Esophagus squamous epithelium (tissue), 5 donors: ENCODE data around the gene C7orf33. TPM values are rescaled to one million over a fixed set of nuclear protein-coding genes. Genes with fewer than 3 reads are reported as not detected.

Experiments
- DNase-seq: peaks from one replicate; lab custom pipeline; 2025; lab: John Stamatoyannopoulos, UW
- H3K27ac ChIP-seq, 4 donors: fragments of 200-600 bp; sonication (generic); one replicate each; pipeline ENCODE4 v1.5.1; 2016 to 2019; ENCODE audit warnings: mild to moderate bottlenecking in 1 of 4
- H3K27me3 ChIP-seq, 4 donors: fragments of 200-600 bp; sonication (generic); 1 replicate in 3 of 4; 2 replicates in 1 of 4; pipeline versions ENCODE4 v1.5.1 to v1.6.0; 2017 to 2021; ENCODE audit warnings: antibody characterized with exemption in 1 of 4
- H3K36me3 ChIP-seq, 3 donors: fragments of 200-600 bp; sonication (generic); one replicate each; pipeline ENCODE4 v1.5.1; 2016 to 2019
- H3K4me1 ChIP-seq, 3 donors: fragments of 200-600 bp; sonication (generic); one replicate each; pipeline ENCODE4 v1.5.1; 2017 to 2019
- H3K4me3 ChIP-seq, 4 donors: fragments of 200-600 bp; sonication (generic); 1 replicate in 3 of 4; 2 replicates in 1 of 4; pipeline ENCODE4 v1.5.1; 2016 to 2019; ENCODE audit warnings: mild to moderate bottlenecking in 2 of 4, moderate library complexity in 1 of 4
- H3K9me3 ChIP-seq, 3 donors: fragments of 200-600 bp; sonication (generic); one replicate each; pipeline ENCODE4 v1.5.1; 2016 to 2019
- CTCF ChIP-seq, 6 experiments: fragments of 450-650 bp in 4 of 6; fragments of 200-600 bp in 2 of 6; sonication (generic) in 2 of 6; IDR thresholded peaks; one replicate each; pipeline ENCODE4 v1.5.1; 2016 to 2019; ENCODE audit warnings: antibody characterized with exemption in 6 of 6, mild to moderate bottlenecking in 4 of 6, moderate library complexity in 4 of 6
- POLR2A ChIP-seq, 4 donors: fragments of 450-650 bp; IDR thresholded peaks; one replicate each; pipeline ENCODE4 v1.6.1; 2017; ENCODE audit warnings: antibody characterized with exemption in 4 of 4, mild to moderate bottlenecking in 4 of 4, moderate library complexity in 3 of 4
- WGBS, 2 donors: methylation state at CpG; one replicate each; pipeline ENCODE4 v1.1.5; 2018; 5-methylcytosine and 5-hydroxymethylcytosine counted together
- intact Hi-C: fragments of 100-400 bp; cut with DNase I; formaldehyde crosslinking; loops from one replicate; pipeline ENCODE4 v1.15.0; 2022
- total RNA-seq, 4 donors: library from RNA; depleted of rRNA; stranded (reverse); fragments of >200 nt; gene quantifications; one replicate each; pipeline ENCODE4 v1.1.0, GENCODE V29; 2016
- donor health status: DM: yes; HTN: yes; CAD: no.

The C7orf33 gene
- total RNA-seq, 4 donors from 2014 or later, result not detected

- H3K27ac ChIP-seq, result no peak overlapping the region
- intact Hi-C loops, result loop anchor here (10.0 kb wide), 1 partner anchor 385 kb away; no protein-coding TSS in a partner anchor
- no peaks in the 10 kb centered on the region for H3K36me3 ChIP-seq
- no peak for DNase-seq
- no peaks in the 10 kb centered on the region for H3K4me1 ChIP-seq
- no peaks in the 10 kb centered on the region for H3K9me3 ChIP-seq
- H3K4me3 ChIP-seq, result no peak overlapping the region
- no peaks in the 10 kb centered on the region for H3K27me3 ChIP-seq
- no peak for TF ChIP-seq POLR2A (IDR thresholded peaks at IDR 0.05)
- 85 to 89% methylated on average over 4 of the region's 4 CpGs for WGBS, 2 donors
Observed at GRCh38 chr7:148579366-148579765, 11.2 kb upstream of the C7orf33 start.

DNA sequence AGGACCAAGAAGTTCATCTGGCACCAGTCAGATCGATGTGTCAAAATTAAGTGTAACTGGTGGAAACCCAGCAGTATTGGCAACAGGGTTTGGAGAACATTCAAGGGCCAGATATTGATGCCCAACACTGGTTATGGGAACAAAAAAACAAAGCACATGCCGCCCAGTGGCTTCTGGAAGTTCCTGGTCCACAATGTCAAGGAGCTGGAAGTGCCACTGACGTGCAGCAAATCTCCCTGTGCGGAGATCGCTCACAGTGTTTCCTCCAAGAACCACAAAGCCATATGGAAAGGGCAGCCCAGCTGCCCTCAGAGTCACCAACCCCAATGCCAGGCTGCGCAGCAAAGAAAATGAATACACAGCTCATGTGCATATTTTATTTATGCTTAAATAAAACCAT is 10.1 kb upstream of the C7orf33 start:
- 73 to 83% methylated on average over 4 to 6 of the region's 6 CpGs for WGBS, 2 donors
- Histone ChIP-seq H3K27me3 (peaks cover 0 to 3% (median 0%) of the 10 kb centered on the region in 4 donors), H3K4me1 (no peaks in the 10 kb centered on the region), H3K9me3 (no peaks in the 10 kb centered on the region), H3K27ac (no peak overlapping the region), H3K36me3 (no peaks in the 10 kb centered on the region), H3K4me3 (no peak overlapping the region)
- no peak for TF ChIP-seq CTCF (IDR thresholded peaks at IDR 0.05)
- TF ChIP-seq POLR2A (IDR thresholded peaks at IDR 0.05), result no peak
- intact Hi-C loops, result no loop called here
- no peak for DNase-seq

DNA sequence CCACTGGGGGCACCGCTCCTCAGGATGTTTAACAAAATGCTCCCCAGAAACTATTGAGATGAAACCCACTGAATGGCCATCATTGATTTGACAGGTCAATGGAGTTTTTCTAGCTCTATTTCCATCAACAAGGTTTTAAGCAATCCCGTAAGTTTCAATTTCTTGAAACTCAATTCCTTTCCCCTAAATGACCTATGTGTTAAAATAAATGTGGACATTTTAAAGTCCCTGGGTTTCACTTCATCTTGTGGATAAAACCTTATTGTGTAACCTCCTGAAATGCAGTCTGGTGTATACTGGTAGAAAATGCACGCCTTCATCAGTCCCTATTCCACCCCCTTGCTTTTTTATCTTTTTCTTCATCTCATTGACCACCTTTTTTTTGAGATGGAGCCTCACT is 8.9 kb upstream of the C7orf33 start:
- WGBS, 2 donors, result 76 to 84% methylated on average over 3 of the region's 3 CpGs
- DNase-seq, result no peak
- Histone ChIP-seq H3K4me1 (no peaks in the 10 kb centered on the region), H3K4me3 (no peak overlapping the region), H3K27ac (no peak overlapping the region), H3K36me3 (no peaks in the 10 kb centered on the region), H3K27me3 (peaks cover 0 to 5% (median 0%) of the 10 kb centered on the region in 4 donors), H3K9me3 (no peaks in the 10 kb centered on the region)
- no peak for TF ChIP-seq CTCF (IDR thresholded peaks at IDR 0.05)
- no peak for TF ChIP-seq POLR2A (IDR thresholded peaks at IDR 0.05)
- intact Hi-C loops, result no loop called here

DNA sequence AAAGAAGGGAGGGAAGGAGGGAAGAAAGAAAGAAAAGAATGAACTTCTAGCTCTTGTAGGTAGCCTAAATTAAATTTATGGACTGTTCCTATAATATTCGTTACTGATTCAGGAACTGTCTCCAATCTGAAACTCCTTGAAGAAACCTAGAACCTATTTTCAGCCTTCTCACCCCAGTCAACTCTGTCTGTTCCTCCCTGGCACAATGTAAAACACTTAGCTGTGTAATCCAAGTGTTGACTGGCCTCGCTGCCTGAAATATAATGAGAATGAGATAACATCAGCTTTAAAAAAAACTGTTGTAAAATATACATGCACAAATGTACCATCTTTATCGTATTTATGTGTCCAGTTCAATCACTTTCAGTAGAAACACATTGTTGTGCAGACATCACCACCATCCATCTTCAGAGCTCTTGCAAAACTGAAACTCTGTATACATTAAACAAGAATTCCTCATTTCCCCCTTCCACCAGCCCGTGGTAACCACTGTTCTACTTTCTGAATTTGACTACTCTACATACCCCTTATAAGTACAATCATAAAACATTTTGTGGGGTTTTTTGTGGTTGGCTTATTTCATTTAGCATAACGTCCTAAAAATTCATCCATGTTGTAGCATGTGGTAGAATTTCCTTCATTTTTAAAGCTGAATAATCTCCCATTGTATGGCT is 6.3 kb upstream of the C7orf33 start:
- no peak for DNase-seq
- Histone ChIP-seq H3K27me3 (peaks cover 0 to 20% (median 0%) of the 10 kb centered on the region in 4 donors), H3K4me3 (no peak overlapping the region), H3K4me1 (no peaks in the 10 kb centered on the region), H3K9me3 (no peaks in the 10 kb centered on the region), H3K36me3 (no peaks in the 10 kb centered on the region), H3K27ac (no peak overlapping the region)
- no peak for TF ChIP-seq CTCF (IDR thresholded peaks at IDR 0.05)
- no peak for TF ChIP-seq POLR2A (IDR thresholded peaks at IDR 0.05)
- intact Hi-C loops, result no loop called here
- WGBS, 2 donors, result 37 to 55% methylated on average over 5 of the region's 5 CpGs

DNA sequence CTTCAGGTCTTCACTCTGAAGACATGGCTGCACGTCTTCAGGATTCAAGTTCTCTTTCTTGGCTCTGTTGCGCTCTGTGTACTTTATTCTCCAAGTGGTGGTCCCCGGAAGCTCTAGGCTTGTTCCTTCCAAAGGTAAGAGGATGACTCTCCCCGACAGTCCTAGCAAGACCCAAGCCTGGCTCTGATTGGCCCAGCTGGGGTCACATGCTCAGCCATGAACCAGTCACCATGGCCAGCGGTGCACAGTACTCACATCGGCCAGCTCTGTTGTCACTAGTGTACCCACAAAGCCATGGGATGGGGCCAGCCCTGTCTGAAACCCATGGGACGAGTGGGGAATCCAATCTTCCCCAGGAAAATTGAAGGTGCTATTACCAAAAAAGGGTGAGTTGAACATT is 5.2 kb upstream of the C7orf33 start:
- no peaks in the 10 kb centered on the region for H3K9me3 ChIP-seq
- WGBS, 2 donors, result 78 to 90% methylated on average over 3 to 6 of the region's 7 CpGs
- no peaks in the 10 kb centered on the region for H3K4me1 ChIP-seq
- no peak overlapping the region for H3K4me3 ChIP-seq
- peaks cover 0 to 26% (median 0%) of the 10 kb centered on the region in 4 donors for H3K27me3 ChIP-seq
- DNase-seq, result no peak
- no peak for TF ChIP-seq POLR2A (IDR thresholded peaks at IDR 0.05)
- TF ChIP-seq CTCF (IDR thresholded peaks at IDR 0.05), result no peak
- H3K27ac ChIP-seq, result no peak overlapping the region
- no peaks in the 10 kb centered on the region for H3K36me3 ChIP-seq
- intact Hi-C loops, result no loop called here
